HG03196 (cell line): ENCODE data around the gene FZD10.

Experiments
- ATAC-seq: cut with Tn5 transposase; IDR thresholded peaks from one replicate; pipeline ENCODE4 v1.9.1; 2021; ENCODE audit not compliant: unreplicated experiment

Gene FZD10

DNA sequence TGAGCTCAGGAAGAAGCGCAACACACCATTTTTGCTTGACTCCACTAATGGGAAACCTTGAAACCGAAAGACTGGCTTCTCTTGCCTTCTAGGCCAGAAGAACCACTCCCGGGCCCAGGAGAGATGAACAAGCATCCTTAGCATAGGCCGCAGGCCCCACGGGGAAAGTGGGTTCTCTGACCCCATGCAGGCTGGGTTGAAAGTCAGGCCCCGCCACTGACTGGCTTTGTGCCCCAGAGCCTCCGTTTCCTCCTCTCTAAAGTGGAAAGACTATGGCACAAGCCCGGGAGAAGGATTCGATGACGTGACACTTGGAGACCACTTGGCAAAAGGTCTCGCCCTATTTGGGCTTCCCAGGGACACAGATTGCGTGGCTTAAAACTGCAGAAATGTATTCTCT, 9.9 kb upstream of the FZD10 start:
- ATAC-seq, result no peak

- no peak for ATAC-seq
These were observed 8.5 kb upstream of the FZD10 start for GRCh38 chr12:130153803-130154202.

DNA sequence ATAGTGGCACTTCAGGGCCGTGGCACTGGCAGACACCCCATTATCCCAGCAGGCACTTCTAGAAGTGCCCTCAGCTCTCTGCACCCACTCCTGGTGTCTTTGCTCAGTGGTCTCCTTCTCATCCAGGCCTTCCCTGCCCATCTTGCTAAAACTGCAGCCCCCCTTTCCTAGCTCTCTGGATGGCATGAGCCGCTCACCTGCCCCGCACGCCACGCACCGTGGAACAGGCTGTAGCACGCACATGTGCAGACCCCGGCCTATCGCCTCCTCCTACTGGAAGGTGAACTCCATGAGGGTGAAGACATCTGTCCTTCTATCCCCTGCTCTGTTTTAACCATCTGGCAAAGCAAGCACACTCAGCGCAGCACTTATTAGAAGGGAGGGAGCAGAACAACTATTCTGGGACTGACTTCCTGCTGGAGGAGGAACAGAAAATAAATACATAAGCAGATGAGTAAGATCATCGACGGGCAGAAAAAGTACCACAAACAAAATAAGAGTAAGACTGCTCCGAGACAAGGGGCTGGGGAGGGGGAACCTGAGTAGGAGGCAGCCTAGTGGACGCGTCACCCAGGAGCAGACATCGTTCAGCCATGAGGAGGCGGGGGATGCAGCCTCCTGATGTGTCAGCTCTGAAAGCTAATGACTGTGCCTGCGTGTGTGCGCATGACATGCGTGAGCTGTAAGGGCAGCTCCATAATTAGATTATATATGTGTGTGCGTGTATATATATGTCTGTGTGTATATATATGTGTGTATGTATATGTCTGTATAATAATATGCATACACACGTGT, 7.8 kb upstream of the FZD10 start:
- ATAC-seq, result no peak

DNA sequence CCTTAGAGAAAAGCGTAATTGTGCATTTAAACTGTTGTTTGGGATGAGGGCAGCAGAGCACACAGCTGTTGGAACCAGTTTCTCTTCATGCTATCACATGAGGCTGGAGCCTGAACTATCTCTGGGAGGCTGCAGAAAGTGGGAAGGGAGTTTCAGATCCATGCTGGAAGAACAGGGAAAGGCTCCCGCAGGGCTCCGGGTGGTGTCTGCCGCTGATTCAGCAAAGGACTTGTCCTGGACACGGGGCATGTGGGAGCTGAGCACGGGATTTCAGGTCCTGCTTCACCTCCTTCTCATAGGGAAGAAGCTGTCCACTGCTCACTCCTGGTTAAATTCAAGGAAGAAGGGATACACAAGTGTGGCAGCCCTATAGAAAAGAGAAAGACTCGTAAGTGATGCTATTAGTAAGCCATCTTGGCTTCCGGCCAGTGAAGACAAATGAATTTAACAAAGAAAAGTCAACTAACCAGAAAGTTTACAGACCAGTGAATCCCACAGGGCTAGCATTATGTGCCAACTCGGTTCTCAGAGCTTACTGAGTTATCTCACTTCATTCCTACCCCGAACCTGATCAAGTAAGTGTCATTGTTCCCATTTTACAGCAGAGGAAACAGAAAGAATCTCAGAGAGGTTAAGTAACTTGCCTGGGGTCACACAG, 6.7 kb upstream of the FZD10 start:
- ATAC-seq, result no peak

GRCh38 chr12:130156652-130157275, 5.5 kb upstream of the FZD10 start:
- no peak for ATAC-seq

DNA sequence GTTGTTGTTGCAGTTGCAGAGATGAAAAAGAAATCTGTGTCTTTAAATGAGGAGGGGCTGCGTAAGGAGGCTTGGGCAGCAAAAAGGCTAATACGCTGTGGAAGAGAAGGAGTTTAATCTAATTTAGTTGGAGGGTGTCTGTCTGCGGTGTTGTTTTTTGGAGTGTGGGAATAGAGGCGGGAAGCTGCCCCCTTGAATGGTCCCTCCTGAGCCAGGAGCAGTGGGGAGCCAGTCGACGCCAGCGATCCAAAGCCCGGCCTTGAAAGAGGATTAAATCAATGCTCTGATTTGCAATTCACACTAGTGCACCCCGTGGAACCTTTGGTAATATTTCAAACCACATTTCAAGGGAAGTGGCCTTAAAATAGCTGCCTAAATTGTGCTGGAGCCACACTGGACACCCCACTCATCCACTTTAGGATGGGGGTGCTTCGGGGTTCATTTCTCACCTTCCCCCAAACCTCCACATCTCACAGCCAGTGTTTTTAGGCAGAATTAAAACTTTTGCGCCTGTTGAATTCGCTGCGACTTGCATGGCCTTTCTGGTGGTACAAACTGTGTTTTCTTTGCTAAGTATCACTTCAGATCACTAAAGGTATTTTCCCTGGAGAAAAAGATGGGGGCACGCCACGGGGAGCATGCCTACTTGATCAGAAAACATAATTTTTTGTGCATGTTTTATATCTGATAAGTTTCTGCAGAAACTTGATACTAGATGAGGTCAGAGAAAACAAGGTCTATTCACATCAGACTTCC, 4.1 kb upstream of the FZD10 start:
- no peak for ATAC-seq

GRCh38 chr12:130158754-130159059, 3.6 kb upstream of the FZD10 start:
- ATAC-seq, result no peak

GRCh38 chr12:130160306-130160705, 2.0 kb upstream of the FZD10 start:
- ATAC-seq, result no peak

GRCh38 chr12:130160711-130161231, 1.5 kb upstream of the FZD10 start:
- ATAC-seq, result no peak

DNA sequence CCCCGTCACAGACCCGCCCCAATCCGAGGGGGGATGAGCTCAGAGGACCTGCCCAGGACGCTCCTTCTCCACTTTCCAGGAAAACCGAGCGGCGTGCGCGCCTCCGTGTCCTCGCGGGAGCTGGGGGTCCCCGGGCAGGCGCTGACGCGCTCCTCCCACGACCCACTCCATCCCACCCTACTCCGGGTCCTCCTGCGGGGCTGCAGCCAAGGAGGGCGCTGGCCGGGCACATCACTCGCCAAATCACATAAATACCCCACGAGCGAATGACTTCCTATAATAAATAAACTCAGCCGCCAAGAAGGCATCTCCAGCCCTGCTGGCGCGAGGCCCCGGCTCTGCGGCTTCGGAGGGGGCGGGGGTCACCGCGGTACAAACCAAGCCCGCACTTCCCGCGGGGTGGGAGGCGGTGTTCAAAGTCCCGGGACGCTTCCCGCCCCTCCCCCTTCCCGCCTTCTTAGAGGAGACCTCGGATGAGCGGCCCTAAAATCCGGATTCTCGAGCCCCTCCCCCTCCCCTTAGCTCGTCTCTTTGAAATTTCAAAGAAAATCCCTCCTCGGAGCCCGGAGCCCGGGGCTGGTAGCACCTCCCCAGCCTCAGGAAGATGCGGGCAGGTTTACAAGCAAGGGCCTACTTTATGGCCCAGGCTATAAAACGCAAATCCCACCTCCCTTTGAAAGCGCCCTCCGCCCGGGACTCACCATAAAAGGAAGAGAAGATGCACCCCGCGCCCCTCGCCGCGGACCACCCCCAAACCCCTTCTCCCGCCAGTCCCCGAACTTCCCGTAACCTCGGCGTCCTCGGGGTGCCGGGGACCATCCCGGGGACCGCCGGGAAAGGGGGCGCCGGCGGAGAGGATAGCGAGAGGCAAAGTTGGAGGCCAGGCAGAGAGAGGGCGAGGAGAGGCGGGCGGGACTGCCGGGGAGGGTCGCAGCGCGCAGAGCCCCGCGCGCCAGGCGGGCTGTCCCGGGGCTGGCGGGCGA, 712 bp upstream of the FZD10 start:
- ATAC-seq, result no peak

- no peak for ATAC-seq
These were observed 639 bp downstream of the FZD10 start for GRCh38 chr12:130162745-130163460.

- ATAC-seq, result no peak
These were observed 1.4 kb downstream of the FZD10 start for GRCh38 chr12:130163461-130164215.

DNA sequence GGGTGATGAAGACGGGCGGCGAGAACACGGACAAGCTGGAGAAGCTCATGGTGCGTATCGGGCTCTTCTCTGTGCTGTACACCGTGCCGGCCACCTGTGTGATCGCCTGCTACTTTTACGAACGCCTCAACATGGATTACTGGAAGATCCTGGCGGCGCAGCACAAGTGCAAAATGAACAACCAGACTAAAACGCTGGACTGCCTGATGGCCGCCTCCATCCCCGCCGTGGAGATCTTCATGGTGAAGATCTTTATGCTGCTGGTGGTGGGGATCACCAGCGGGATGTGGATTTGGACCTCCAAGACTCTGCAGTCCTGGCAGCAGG, 1.9 kb downstream of the FZD10 start:
- no peak for ATAC-seq

GRCh38 chr12:130164936-130165335, 2.7 kb downstream of the FZD10 start:
- ATAC-seq, result no peak

DNA sequence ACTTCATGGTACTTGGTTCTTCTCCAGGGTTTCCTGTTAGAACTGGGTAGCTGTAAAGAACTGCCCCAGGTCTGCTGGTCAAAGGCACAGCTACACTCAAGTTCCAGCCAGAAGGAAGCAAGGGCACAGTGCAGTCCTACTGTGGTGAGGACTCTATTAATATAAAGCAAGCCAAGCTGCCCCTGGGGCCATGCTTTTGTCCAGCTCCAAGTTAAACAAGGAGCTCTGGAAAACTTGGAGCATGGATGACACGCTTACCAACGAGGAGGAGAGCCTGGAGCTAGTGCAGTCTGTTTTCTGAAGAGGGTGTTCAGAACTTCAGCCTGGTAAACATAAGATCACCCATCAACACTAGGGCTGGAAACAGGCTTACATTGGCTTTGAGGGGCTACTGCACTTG, 4.0 kb downstream of the FZD10 start:
- ATAC-seq, result no peak

DNA sequence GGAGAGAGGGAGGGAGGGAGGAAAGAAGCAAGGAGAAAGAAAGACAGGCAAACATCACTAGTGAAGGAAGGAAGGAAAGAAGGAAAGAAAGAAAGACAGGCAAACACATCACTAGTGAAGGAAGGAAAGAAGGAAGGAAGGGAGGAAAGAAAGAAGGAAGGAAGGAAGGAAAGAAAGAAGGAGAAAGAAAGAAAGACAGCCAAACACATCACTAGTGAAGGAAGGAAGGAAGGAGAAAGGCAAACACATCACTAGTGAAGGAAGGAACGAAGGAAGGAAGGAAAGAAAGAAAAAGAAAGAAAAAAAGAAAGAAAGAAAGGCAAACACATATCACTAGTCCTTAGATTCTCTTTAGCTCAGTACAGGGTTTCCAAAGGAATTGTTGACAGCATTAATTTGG, 5.3 kb downstream of the FZD10 start:
- no peak for ATAC-seq

- ATAC-seq, result no peak
These were observed 7.0 kb downstream of the FZD10 start for GRCh38 chr12:130169256-130169655.

DNA sequence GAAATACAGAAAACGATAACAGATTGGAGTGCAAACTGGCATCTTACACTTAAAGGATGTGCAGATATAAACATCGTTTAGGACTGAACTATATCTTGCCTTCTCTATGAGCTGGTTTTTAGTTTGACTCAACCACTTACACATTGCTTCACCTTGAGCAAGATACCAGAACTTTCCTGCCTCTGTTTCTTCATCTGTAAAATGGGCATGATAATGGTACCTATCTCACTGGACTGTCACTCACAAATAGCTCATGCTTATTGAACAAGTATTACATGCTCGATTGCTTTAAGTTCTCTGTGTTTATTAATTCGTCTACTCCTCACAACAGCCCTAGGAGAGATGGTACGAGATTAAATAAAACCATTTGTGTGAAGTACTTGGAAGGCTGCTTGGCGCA, 7.7 kb downstream of the FZD10 start:
- ATAC-seq, result no peak

DNA sequence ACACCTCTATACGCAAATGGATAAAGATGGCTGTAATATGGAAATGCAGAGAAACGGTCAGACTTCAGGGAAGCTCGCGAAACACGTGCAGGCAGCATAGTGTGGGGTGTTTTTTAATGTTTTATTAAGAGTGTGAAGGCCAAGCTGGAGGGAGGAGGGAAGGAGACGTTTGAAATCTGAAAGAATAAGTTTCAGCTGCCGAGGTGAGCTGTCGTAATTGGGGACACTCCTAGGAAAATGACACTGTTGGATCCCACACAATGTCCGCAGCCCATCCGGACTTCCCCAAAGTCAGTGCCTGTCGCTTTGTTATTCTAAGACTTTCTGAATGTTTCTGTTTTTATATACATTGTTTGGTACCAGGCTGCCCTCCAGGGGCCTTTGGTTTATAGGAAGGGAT, 8.3 kb downstream of the FZD10 start:
- no peak for ATAC-seq
